Suppressor macrophage treated with lipopolysaccharide for 1 hour (primary cell): ENCODE results near the gene CFHR4.
"Not testable (repeated sequence)": the region's sequence is repeated elsewhere in the genome, so short reads cannot be mapped to it uniquely, and the experiment has no call there.

Experiments used
- DNase-seq, 3 donors: peaks; one replicate each; pipeline ENCODE4 v3.0.0-alpha.2; 2020 to 2022

The CFHR4 gene

DNA sequence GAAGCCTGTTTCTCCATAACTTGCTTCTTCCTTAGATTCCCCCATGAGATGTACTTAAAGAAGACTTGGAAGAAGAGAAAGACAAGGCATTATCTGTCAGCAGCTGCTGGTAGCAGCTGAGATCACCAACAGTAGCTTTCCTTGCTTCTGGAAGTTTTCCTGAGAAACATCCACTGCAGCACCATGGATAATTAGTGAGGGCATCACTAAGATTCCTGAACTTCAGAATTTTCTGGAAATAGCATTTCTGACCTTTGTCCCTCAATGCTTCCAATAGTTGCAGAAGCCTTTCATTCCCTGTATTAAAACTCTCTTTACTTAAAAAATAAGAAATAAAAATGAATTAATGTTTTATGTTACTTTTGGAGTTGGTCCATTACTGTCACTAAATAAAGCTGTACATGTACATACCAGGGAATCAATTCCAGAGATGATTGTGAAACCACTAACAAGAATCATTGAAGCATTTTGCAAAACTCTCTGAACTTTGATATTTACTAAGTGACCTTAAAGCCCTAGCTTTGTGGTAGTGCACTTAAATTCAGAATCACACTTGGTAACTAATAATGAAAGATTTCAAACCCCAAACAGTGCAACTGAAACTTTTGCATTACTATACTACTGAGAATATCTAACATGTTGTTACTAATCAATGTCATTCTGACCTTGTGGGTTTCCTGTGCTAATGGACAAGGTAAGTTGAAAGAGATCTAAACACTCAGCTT, at the start of gene CFHR4:
Gene CFHR4, plus strand, starts transcription at position 538 of the 725 bp plus-strand sequence. Its CDS starts 99 bp downstream, at position 637.
- DNase-seq: no peak

DNA sequence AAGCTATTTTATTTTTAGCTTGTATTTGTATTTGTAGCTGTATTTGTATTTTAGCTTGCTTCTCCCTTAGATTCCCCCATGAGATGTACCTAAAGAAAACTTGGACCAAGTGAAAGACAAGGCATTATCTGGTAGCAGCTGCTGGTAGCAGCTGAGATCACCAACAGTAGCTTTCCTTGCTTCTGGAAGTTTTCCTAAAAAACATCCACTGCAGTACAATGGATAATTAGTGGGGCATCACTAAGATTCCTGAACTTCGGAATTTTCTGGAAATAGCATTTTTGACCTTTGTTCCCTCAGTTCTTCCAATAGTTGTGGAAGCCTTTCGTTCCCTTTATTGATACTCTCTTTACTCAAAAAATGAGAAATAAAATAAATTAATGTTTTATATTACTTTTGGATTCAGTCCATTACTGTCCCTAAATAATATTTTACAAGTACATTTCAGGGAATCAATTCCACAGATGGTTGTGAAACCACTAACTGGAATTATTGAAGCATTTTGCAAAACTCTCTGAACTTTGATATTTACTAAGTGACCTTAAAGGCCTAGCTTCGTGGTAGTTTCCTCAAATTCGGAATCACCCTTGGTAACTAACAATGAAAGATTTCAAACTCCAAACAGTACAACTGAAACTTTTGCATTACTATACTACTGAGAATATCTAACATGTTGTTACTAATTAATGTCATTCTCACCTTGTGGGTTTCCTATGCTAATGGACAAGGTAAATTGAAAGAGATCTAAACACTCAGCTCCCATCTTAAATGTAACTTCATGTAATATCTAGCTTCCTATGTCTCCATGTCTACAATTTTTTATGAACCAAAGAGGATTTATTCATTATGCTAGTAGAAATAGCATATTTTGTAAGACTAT, 38.0 kb upstream of the CFHR4 start:
- not testable (repeated sequence) for DNase-seq

- no peak for DNase-seq
Observed at GRCh38 chr1:196856053-196856452, 31.8 kb upstream of the CFHR4 start.

DNA sequence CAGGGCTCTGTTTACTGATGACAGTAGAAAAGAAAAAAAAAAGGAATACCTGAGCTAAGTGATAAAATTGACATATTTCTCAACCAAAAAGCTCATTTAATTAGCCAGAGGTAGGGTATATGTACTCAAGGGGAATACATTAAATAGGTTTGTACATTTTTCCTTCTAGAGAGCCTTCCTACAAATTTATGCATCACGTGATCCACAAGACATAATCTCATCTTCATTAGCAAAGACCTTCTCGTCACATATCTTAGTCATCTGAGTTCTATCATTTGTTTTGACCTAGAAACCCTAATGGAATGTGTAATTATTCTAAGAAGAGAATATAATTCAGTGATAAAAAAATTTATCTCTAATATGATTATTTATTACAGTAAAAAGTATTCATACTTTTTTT, 30.7 kb upstream of the CFHR4 start:
- DNase-seq: no peak

DNA sequence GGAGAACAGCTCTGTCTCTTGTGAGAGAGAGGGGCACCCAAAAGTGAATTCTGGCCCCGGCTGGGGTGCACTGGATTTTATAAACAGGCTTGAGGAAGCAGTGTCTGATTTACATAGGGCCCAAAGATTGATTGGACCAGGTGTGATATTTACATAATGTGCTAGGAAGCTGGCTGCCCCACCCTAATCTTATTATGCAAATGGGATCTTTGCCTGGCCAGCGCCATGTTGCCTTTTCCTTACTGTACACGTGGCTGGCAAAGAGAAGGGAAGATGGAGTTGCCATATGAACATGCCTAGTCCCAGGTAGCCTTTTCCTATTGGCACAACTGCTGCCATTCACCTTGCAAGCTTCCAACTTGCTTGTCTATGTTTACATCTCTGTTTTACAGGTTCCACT, 29.0 kb upstream of the CFHR4 start:
- no peak for DNase-seq

GRCh38 chr1:196860323-196860884, 27.4 kb upstream of the CFHR4 start:
- DNase-seq: no peak

- no peak for DNase-seq
Observed at GRCh38 chr1:196861429-196861828, 26.4 kb upstream of the CFHR4 start.

GRCh38 chr1:196866974-196867373, 20.9 kb upstream of the CFHR4 start:
- no peak for DNase-seq

DNA sequence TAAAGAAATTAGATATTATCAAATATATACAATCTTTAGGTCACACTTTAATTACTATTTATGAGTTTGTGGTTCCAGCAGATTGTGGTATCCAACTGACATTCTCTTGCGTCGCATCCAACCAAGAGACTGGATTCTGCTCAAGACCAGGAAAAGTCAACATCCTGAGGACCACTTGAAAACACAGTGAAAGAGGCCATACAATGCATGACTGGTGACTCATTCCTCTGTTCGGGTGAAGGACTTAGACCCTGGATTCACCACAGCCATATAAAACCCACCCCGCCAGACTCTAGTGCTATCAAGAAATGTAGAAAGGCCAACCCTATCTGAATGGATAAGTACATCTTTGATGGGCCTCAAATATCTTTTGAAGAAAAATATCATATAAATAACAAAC, 14.5 kb upstream of the CFHR4 start:
- DNase-seq: no peak

- no peak for DNase-seq
Observed at GRCh38 chr1:196875935-196876334, 11.9 kb upstream of the CFHR4 start.

GRCh38 chr1:196877964-196878363, 9.9 kb upstream of the CFHR4 start:
- DNase-seq: no peak

GRCh38 chr1:196886560-196886959, 1.3 kb upstream of the CFHR4 start:
- DNase-seq: not testable (repeated sequence)

GRCh38 chr1:196890668-196891067, 2.8 kb downstream of the CFHR4 start:
- no peak for DNase-seq

DNA sequence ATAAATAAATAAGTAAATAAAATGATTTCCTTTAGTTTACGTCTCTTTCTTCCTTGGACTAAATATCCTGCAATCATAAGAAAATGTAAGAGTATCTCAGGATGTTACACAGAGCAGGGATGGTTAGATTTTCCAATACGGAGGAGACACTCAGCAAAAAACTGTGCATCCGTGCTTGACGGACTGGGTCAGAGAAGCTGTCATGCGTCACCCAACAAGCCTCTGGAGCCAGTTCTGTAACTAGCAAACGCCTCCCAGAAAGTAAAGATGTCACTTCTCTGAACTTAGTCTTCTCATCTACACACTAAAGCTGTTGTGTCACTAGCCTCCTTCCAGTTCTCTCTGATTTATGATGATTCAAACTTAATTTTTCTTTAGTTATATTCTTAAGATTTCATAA, 3.4 kb downstream of the CFHR4 start:
- DNase-seq: no peak

DNA sequence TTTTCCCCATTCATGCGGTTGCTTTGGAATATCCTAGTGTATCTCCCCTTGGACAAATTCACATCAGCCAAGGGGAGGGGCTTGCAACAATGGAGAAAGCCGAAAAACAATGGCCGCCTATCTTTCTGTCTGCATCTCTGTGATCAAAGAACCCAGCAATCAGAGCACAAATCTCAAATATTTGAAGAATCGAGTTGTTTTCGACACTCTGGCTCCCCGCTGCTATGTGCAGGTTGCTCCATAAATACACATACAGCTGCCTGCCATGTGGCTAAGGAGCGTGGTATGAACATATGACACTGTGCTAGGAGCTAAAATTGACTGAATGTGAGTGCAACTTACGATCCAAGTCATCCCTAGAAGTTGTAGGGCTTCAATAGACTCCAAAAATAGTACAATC, 8.5 kb downstream of the CFHR4 start:
- DNase-seq: no peak

DNA sequence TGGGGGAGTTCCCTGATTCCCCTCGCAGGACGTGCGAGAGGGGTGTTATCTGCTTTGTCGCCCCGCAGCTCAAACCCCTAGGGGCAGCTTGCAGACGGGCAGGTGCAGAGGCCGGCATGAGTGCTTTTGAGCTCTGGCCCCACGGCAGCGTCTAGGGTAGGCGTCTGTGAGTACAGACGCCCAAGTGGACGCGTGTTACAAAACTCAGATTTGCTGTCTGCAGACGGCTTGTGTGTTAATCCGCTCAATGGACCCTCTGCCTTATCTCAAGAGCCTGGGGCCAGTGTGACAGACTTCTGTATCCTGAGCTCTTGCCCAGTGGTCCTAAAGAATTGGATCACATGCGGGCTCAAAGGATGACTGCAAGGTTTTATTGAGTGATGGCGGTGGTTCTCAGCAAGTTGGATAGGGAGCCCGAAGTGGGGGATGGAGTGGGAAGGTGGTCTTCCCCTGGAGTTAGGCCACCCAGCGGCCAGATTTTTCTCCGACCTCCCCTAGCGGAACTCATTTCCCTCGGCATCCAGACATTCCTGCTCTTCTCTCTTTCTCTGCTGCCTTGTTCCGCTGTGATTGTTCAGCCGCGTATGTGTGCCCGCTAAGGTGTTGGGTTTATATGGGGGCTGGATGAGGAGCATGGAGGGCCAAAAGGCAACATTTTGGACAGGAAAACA, 9.4 kb downstream of the CFHR4 start:
- no peak for DNase-seq

GRCh38 chr1:196902344-196902743, 14.5 kb downstream of the CFHR4 start:
- no peak for DNase-seq

DNA sequence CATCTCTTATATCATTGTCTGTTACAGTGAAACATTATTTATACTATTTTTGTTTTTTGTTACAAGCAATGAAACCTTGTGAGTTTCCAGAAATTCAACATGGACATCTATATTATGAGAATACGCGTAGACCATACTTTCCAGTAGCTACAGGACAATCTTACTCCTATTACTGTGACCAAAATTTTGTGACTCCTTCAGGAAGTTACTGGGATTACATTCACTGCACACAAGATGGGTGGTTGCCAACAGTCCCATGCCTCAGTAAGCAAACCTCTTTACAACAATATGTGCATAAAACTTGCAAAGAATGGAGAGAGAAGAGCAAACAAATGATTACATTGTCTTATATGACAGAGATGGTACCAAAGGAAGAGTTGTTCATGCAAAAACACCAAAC, 22.4 kb downstream of the CFHR4 start:
- DNase-seq: no peak

DNA sequence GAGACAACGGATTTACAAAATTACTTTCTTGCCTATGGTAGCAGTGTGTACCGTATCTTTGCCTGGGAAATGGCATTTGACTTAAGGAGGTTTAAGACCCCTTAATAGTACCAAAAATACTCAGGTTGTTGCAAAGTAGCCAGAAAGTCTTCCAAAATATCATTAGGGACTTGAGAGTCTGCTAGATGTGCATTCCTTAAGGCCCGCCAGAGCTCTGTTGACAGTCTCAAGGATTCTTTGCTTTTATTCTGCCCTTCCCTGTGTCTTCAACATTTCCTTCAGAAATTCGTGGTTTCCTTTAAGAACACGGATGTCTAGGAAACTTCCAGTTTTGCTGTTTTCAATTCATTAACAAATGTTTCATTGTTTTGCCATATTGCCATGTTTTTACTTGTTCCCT, 24.4 kb downstream of the CFHR4 start:
- not testable (repeated sequence) for DNase-seq

DNA sequence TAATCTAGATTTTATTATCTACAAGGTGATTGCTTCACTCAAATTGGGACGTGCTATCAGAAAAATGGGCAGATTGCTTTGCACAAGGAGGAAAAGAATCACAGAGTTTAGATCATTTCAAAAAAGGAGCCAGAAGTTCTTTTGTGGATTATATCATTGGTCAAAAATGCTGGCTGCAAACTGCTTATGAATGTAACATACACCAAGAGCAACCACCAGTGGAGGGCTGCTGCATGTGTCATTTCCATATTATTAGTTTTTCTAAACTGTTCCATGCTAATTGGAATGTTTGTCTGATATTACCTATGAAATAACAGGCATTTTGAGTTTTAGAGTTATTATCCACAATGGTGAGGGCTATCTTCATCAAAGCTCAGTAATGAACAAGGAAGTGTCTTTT, 39.0 kb downstream of the CFHR4 start:
- DNase-seq: not testable (repeated sequence)

DNA sequence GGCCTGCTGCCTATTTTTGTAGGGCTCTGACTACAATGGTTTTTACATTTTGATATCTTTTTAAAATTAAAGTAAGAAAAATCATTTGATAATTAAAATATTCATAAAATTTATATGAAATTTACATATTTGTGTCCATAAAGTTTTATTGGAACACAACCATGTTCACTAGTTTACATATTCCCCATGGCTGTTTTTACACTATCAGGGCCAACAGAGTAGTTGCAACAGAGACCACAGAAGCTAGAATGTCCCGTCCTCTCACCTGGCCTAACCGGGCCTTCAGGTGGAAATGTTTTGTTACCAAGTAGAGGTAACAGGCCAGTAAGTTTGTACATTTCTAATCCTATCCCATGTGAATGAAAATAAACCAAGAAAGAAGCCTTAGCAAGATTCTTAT, 45.0 kb downstream of the CFHR4 start:
- not testable (repeated sequence) for DNase-seq

DNA sequence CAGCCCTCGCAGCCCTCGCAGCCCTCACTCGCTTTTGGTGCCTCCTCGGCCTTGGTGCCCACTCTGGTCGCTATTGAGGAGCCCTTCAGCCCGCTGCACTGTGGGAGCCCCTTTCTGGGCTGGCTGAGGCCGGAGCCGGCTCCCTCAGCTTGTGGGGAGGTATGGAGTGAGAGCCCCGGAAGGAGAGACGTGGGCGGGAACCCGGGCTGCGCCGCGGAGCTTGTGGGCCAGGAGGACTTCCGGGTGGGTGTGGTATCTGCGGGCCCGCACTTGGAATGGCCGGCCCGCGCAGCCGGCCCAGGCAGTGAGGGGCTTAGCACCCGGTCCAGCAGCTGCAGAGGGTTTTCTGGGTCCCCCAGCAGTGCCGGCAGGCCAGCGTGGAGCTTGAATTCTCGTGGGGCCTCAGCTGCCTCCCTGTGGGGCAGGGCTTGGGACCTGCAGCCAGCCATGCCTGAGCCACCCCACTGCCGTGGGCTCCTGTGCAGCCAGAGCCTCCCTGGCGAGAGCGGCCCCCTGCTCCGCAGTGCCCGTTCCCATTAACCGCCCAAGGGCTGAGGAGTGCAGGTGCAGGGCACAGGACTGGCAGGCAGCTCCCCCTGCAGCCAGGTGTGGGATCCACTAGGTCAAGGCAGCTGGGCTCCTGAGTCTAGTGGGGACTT, 45.8 kb downstream of the CFHR4 start:
- no peak for DNase-seq

DNA sequence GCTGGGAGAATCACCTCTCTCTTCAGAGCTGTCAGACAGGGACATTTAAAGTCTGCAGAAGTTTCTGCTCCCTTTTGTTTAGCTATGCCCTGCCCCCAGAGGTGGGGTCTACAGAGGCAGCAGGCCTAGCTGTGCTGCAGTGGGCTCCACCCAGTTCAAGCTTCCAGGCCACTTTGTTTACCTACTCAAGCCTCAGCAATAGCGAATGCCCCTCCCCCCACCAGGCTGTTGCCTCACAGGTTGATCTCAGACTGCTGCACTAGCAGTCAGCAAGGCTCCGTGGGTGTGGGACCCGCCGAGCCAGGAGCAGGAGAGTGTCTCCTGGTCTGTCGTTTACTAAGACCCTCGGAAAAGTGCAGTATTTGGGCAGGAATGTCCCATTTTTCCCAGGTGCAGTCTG, 53.6 kb downstream of the CFHR4 start:
- not testable (repeated sequence) for DNase-seq
